Activated CD4-positive, alpha-beta T cell treated with anti-CD3 and anti-CD28 coated beads for 36 hours (primary cell): ENCODE measurements around the gene COQ3. TPM values are rescaled to one million over a fixed set of nuclear protein-coding genes. Genes with fewer than 3 reads are reported as not detected.

ENCODE experiments used
- ATAC-seq: fragments of 200-7000 bp; cut with Tn5 transposase; one replicate; pipeline ENCODE4 v1.10.0; 2021; ENCODE audit warnings: mild to moderate bottlenecking, moderate library complexity
- CTCF ChIA-PET: fragments of 350-600 bp; sonication (Branson Sonifier 250); formaldehyde crosslinking; loops from one replicate; lab custom pipeline; 2021; ENCODE audit warnings: antibody characterized with exemption; lab: Charles Lee
- POLR2A ChIA-PET: fragments of 350-600 bp; sonication (Branson Sonifier 250); formaldehyde crosslinking; loops from one replicate; lab custom pipeline; 2021; ENCODE audit warnings: antibody characterized with exemption, inconsistent platforms; lab: Charles Lee
- DNase-seq: peaks from one replicate; pipeline ENCODE4 v3.0.0-alpha.2; 2020
- H3K27ac Mint-ChIP-seq: one replicate; pipeline ENCODE4 v1.8.0; 2021; ENCODE audit warnings: mixed read lengths
- H3K27me3 Mint-ChIP-seq: one replicate; pipeline ENCODE4 v1.8.0; 2021; ENCODE audit warnings: mixed read lengths
- H3K36me3 Mint-ChIP-seq: one replicate; pipeline ENCODE4 v1.8.0; 2021; ENCODE audit warnings: low read depth, mixed read lengths
- H3K4me1 Mint-ChIP-seq: one replicate; pipeline ENCODE4 v1.8.0; 2021; ENCODE audit warnings: mixed read lengths
- H3K4me3 Mint-ChIP-seq: one replicate; pipeline ENCODE4 v1.8.0; 2021; ENCODE audit warnings: mild to moderate bottlenecking, moderate library complexity, mixed read lengths
- H3K9me3 Mint-ChIP-seq: one replicate; pipeline ENCODE4 v1.8.0; 2021; ENCODE audit warnings: low read depth, mixed read lengths
- intact Hi-C, 2 experiments: fragments of 100-400 bp; cut with DNase I in 1 of 2; cut with micrococcal nuclease in 1 of 2; formaldehyde crosslinking; loops; one replicate each; pipeline versions ENCODE4 v1.14.2 to v1.15.1; 2022 to 2024; cut with DNase I, micrococcal nuclease
- total RNA-seq, 2 experiments: library from RNA; stranded (reverse); gene quantifications; one replicate each; pipeline ENCODE4 v1.2.3, GENCODE V29; 2021

COQ3 gene
- total RNA-seq, 2 experiments from 2014 or later = 13.5 to 23.4 TPM

GRCh38 chr6:99384507-99384906 is 9.5 kb downstream of the COQ3 start:
- ChIA-PET POLR2A (no interaction called here), CTCF (interaction anchor here (0.7 kb wide), 1 partner anchor 95 kb away, joined by 3 read pairs; no protein-coding TSS in a partner anchor)
- ATAC-seq = no peak
- no peaks in the 10 kb centered on the region for H3K36me3 Mint-ChIP-seq
- no peaks in the 10 kb centered on the region for H3K9me3 Mint-ChIP-seq
- H3K4me3 Mint-ChIP-seq = no peak overlapping the region
- H3K27me3 Mint-ChIP-seq = no peaks in the 10 kb centered on the region
- no peak for DNase-seq
- intact Hi-C loops = no loop called here
- no peak overlapping the region for H3K27ac Mint-ChIP-seq
- H3K4me1 Mint-ChIP-seq = peaks cover 2% of the 10 kb centered on the region

- Mint-ChIP-seq H3K36me3 (peaks cover 4% of the 10 kb centered on the region), H3K9me3 (no peaks in the 10 kb centered on the region), H3K27ac (no peak overlapping the region), H3K4me3 (no peak overlapping the region), H3K27me3 (no peaks in the 10 kb centered on the region), H3K4me1 (no peaks in the 10 kb centered on the region)
- DNase-seq (no peak), ATAC-seq (no peak)
- ChIA-PET POLR2A (no interaction called here), CTCF (interaction anchor here (1.0 kb wide), 1 partner anchor 48 kb away, joined by 3 read pairs; no protein-coding TSS in a partner anchor)
- intact Hi-C loops = no loop called here
Measured at GRCh38 chr6:99378636-99379035, 15.4 kb downstream of the COQ3 start.

GRCh38 chr6:99369533-99369932 is 24.5 kb downstream of the COQ3 start:
- POLR2A ChIA-PET = no interaction called here

GRCh38 chr6:99366852-99367251 is 27.1 kb downstream of the COQ3 start:
- intact Hi-C loops = no loop called here
- ATAC-seq (no peak), DNase-seq (no peak)
- ChIA-PET POLR2A (no interaction called here), CTCF (interaction anchor here (0.9 to 1.3 kb wide), 2 partner anchors 9 to 37 kb away, joined by 3 to 4 read pairs; no protein-coding TSS in a partner anchor)
- H3K4me3 Mint-ChIP-seq = no peak overlapping the region
- no peaks in the 10 kb centered on the region for H3K9me3 Mint-ChIP-seq
- no peak overlapping the region for H3K27ac Mint-ChIP-seq
- H3K27me3 Mint-ChIP-seq = no peaks in the 10 kb centered on the region
- peaks cover 16% of the 10 kb centered on the region for H3K4me1 Mint-ChIP-seq
- no peaks in the 10 kb centered on the region for H3K36me3 Mint-ChIP-seq

More at GRCh38 chr6:99369533-99369932, 24.5 kb downstream of the COQ3 start:
- Mint-ChIP-seq H3K9me3 (no peaks in the 10 kb centered on the region), H3K4me3 (no peak overlapping the region), H3K4me1 (peaks cover under 1% of the 10 kb centered on the region), H3K27me3 (no peaks in the 10 kb centered on the region), H3K27ac (no peak overlapping the region), H3K36me3 (no peaks in the 10 kb centered on the region)
- no peak for ATAC-seq
- no peak for DNase-seq
- CTCF ChIA-PET = interaction anchor here (1.0 to 1.4 kb wide), 4 partner anchors 8 to 39 kb away, joined by 3 to 5 read pairs (median 4); no protein-coding TSS in a partner anchor
- intact Hi-C loops = no loop called here

GRCh38 chr6:99364026-99364425 is 30.0 kb downstream of the COQ3 start:
- POLR2A ChIA-PET = interaction anchor here (0.6 kb wide), 1 partner anchor 31 kb away, joined by 4 read pairs; no protein-coding TSS in a partner anchor
- ATAC-seq = peak; percentile 81

GRCh38 chr6:99362678-99363268 is 31.2 kb downstream of the COQ3 start:
- ChIA-PET CTCF (no interaction called here), POLR2A (no interaction called here)
- peak; percentile 75 for ATAC-seq
- Mint-ChIP-seq H3K4me3 (no peak overlapping the region), H3K9me3 (no peaks in the 10 kb centered on the region), H3K36me3 (no peaks in the 10 kb centered on the region), H3K27ac (no peak overlapping the region), H3K4me1 (peaks cover 16% of the 10 kb centered on the region), H3K27me3 (peaks cover 18% of the 10 kb centered on the region)
- no peak for DNase-seq
- intact Hi-C loops = no loop called here

More at GRCh38 chr6:99364026-99364425, 30.0 kb downstream of the COQ3 start:
- DNase-seq = peak; percentile 29
- Mint-ChIP-seq H3K4me1 (peaks cover 16% of the 10 kb centered on the region), H3K4me3 (no peak overlapping the region), H3K36me3 (no peaks in the 10 kb centered on the region), H3K9me3 (no peaks in the 10 kb centered on the region), H3K27ac (no peak overlapping the region), H3K27me3 (peaks cover 15% of the 10 kb centered on the region)
- intact Hi-C loops = loop anchor here in 1 of 2 experiments (2.0 kb wide), 1 partner anchor 33 kb away; no protein-coding TSS in a partner anchor
- CTCF ChIA-PET = no interaction called here

- H3K27me3 Mint-ChIP-seq = peaks cover 35% of the 10 kb centered on the region
- H3K4me1 Mint-ChIP-seq = peaks cover 16% of the 10 kb centered on the region
- no peaks in the 10 kb centered on the region for H3K9me3 Mint-ChIP-seq
- ChIA-PET POLR2A (no interaction called here), CTCF (no interaction called here)
- no peak overlapping the region for H3K27ac Mint-ChIP-seq
- no peak overlapping the region for H3K4me3 Mint-ChIP-seq
- no peaks in the 10 kb centered on the region for H3K36me3 Mint-ChIP-seq
- no peak for DNase-seq
- intact Hi-C loops = no loop called here
- no peak for ATAC-seq
Measured at GRCh38 chr6:99359800-99360199, 34.2 kb downstream of the COQ3 start.

- no peak for ATAC-seq
- Mint-ChIP-seq H3K4me3 (no peak overlapping the region), H3K36me3 (no peaks in the 10 kb centered on the region), H3K27me3 (peaks cover 50% of the 10 kb centered on the region), H3K27ac (no peak overlapping the region), H3K4me1 (no peaks in the 10 kb centered on the region), H3K9me3 (no peaks in the 10 kb centered on the region)
- POLR2A ChIA-PET = no interaction called here
- DNase-seq = no peak
- CTCF ChIA-PET = interaction anchor here (0.7 kb wide), 1 partner anchor 22 kb away, joined by 3 read pairs; no protein-coding TSS in a partner anchor
- intact Hi-C loops = no loop called here
Measured at GRCh38 chr6:99356641-99357040, 37.4 kb downstream of the COQ3 start.

GRCh38 chr6:99354983-99355382 is 39.0 kb downstream of the COQ3 start:
- ChIA-PET CTCF (interaction anchor here (0.6 kb wide), 1 partner anchor 18 kb away, joined by 3 read pairs; no protein-coding TSS in a partner anchor), POLR2A (no interaction called here)
- no peak overlapping the region for H3K4me3 Mint-ChIP-seq

GRCh38 chr6:99353126-99353525 is 40.9 kb downstream of the COQ3 start:
- intact Hi-C loops = no loop called here
- no peak overlapping the region for H3K4me3 Mint-ChIP-seq
- no peaks in the 10 kb centered on the region for H3K9me3 Mint-ChIP-seq
- H3K36me3 Mint-ChIP-seq = no peaks in the 10 kb centered on the region
- ATAC-seq (no peak), DNase-seq (no peak)
- H3K27ac Mint-ChIP-seq = no peak overlapping the region
- CTCF ChIA-PET = interaction anchor here (1.0 kb wide), 1 partner anchor 19 kb away, joined by 3 read pairs; no protein-coding TSS in a partner anchor
- POLR2A ChIA-PET = no interaction called here
- peaks cover 56% of the 10 kb centered on the region for H3K27me3 Mint-ChIP-seq
- peaks cover 2% of the 10 kb centered on the region for H3K4me1 Mint-ChIP-seq

More at GRCh38 chr6:99354983-99355382, 39.0 kb downstream of the COQ3 start:
- Mint-ChIP-seq H3K9me3 (no peaks in the 10 kb centered on the region), H3K4me1 (peaks cover 2% of the 10 kb centered on the region), H3K27ac (no peak overlapping the region), H3K36me3 (no peaks in the 10 kb centered on the region), H3K27me3 (peaks cover 53% of the 10 kb centered on the region)
- no peak for ATAC-seq
- no peak for DNase-seq
- intact Hi-C loops = no loop called here

- H3K27ac Mint-ChIP-seq = no peak overlapping the region
- CTCF ChIA-PET = interaction anchor here (0.7 kb wide), 1 partner anchor 43 kb away, joined by 4 read pairs; no protein-coding TSS in a partner anchor
- POLR2A ChIA-PET = no interaction called here
- DNase-seq = no peak
- H3K9me3 Mint-ChIP-seq = no peaks in the 10 kb centered on the region
- peaks cover 2% of the 10 kb centered on the region for H3K4me1 Mint-ChIP-seq
- no peak for ATAC-seq
- peaks cover 58% of the 10 kb centered on the region for H3K27me3 Mint-ChIP-seq
- intact Hi-C loops = no loop called here
- H3K4me3 Mint-ChIP-seq = no peak overlapping the region
- H3K36me3 Mint-ChIP-seq = no peaks in the 10 kb centered on the region
Measured at GRCh38 chr6:99350573-99350972, 43.4 kb downstream of the COQ3 start.
